Chondrocyte (in vitro differentiated cells): ENCODE data around the gene REPS2. TPM values are rescaled to one million over a fixed set of nuclear protein-coding genes. Genes with fewer than 3 reads are reported as not detected.

ENCODE experiments used
- DNase-seq: peaks from one replicate; pipeline ENCODE4 v3.0.0; 2021; ENCODE audit warnings: mixed read lengths, low spot score
- H3K27ac Mint-ChIP-seq: one replicate; pipeline ENCODE4 v1.8.0; 2021; ENCODE audit warnings: mild to moderate bottlenecking, moderate library complexity, mixed read lengths; ENCODE audit not compliant: unreplicated experiment
- H3K27me3 Mint-ChIP-seq: 2 replicates; pipeline ENCODE4 v1.8.0; 2021; ENCODE audit warnings: low read depth, mixed read lengths
- H3K36me3 Mint-ChIP-seq: 2 replicates; pipeline ENCODE4 v1.8.0; 2021; ENCODE audit warnings: low read depth, mixed read lengths
- H3K4me1 Mint-ChIP-seq: 2 replicates; pipeline ENCODE4 v1.8.0; 2021; ENCODE audit warnings: low read depth, mild to moderate bottlenecking, mixed read lengths
- H3K4me3 Mint-ChIP-seq: one replicate; pipeline ENCODE4 v1.8.0; 2021; ENCODE audit warnings: mild to moderate bottlenecking, moderate library complexity, mixed read lengths; ENCODE audit not compliant: unreplicated experiment
- H3K9me3 Mint-ChIP-seq: 2 replicates; pipeline ENCODE4 v1.8.0; 2021; ENCODE audit warnings: low read depth, mixed read lengths
- CTCF ChIP-seq: fragments of 200-600 bp; sonication (generic); IDR thresholded peaks from 2 replicates; pipeline ENCODE4 v1.5.0; 2021; ENCODE audit warnings: antibody characterized with exemption, mild to moderate bottlenecking, moderate library complexity
- total RNA-seq: library from RNA; stranded (reverse); gene quantifications from 3 replicates; pipeline ENCODE4 v1.2.1, GENCODE V29; 2021

Gene REPS2
- total RNA-seq, 1 donor from 2014 or later = 2.4 TPM

DNA sequence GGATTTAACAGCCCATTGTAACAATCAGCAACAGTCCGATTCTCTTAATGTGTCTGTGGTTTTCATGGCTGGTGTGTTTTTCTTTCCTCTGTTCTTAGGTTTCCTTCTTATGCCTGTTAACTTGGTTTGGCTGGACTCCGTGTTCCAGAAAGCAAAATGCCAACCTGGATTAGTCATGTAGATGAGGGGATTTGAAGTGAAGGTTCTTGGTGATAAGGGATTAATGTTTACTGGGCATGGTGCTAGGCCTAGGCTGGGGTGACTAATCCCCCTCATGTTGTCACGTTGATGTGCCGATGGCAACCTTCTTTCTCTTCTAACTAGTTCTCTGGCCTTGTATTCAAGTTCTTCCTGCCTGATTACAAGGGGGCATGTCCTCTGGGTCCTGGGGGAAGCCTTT is 85.9 kb downstream of the REPS2 start:
- Mint-ChIP-seq H3K9me3 (no peaks in the 10 kb centered on the region), H3K27me3 (peaks cover 7% of the 10 kb centered on the region), H3K4me1 (peaks cover 37% of the 10 kb centered on the region), H3K4me3 (no peak overlapping the region), H3K36me3 (peaks cover 2% of the 10 kb centered on the region), H3K27ac (peak overlapping the region; percentile 69)
- DNase-seq = no peak
- no peak for TF ChIP-seq CTCF

GRCh38 chrX:17033225-17033624 is 86.8 kb downstream of the REPS2 start:
- DNase-seq = no peak
- no peak for TF ChIP-seq CTCF
- peaks cover 37% of the 10 kb centered on the region for H3K4me1 Mint-ChIP-seq
- no peaks in the 10 kb centered on the region for H3K9me3 Mint-ChIP-seq
- H3K4me3 Mint-ChIP-seq = no peak overlapping the region
- H3K27me3 Mint-ChIP-seq = peaks cover 6% of the 10 kb centered on the region
- no peak overlapping the region for H3K27ac Mint-ChIP-seq
- H3K36me3 Mint-ChIP-seq = peaks cover 2% of the 10 kb centered on the region

DNA sequence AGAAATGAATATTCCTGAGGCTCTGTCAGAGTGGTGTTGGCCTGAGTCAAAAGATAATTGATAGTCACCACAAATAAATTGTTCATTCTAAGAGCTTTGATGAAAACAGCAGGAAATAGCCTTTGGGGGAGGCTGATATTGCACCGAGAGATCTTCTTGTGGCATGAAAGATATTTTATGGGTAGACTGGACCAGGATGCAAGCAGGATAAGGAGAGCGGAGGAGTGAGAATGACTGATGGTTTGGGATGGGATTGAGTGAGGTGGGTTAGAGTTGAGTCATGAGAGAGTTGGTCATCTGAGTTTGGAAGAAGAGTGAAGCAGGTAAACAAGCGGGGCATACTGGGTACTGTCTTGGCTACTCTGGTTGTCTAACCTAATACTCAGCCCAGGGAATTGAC is 88.7 kb downstream of the REPS2 start:
- no peak for DNase-seq
- Mint-ChIP-seq H3K27ac (no peak overlapping the region), H3K4me1 (peaks cover 40% of the 10 kb centered on the region), H3K36me3 (peaks cover 2% of the 10 kb centered on the region), H3K4me3 (no peak overlapping the region), H3K27me3 (peaks cover 5% of the 10 kb centered on the region), H3K9me3 (no peaks in the 10 kb centered on the region)
- TF ChIP-seq CTCF = no peak

GRCh38 chrX:17036171-17036961 is 89.9 kb downstream of the REPS2 start:
- H3K9me3 Mint-ChIP-seq = no peaks in the 10 kb centered on the region
- no peak overlapping the region for H3K27ac Mint-ChIP-seq
- no peak for DNase-seq
- H3K4me3 Mint-ChIP-seq = no peak overlapping the region
- peaks cover 28% of the 10 kb centered on the region for H3K4me1 Mint-ChIP-seq
- H3K36me3 Mint-ChIP-seq = peaks cover 2% of the 10 kb centered on the region
- H3K27me3 Mint-ChIP-seq = peaks cover 5% of the 10 kb centered on the region
- no peak for TF ChIP-seq CTCF

GRCh38 chrX:17038277-17038676 is 91.8 kb downstream of the REPS2 start:
- H3K4me3 Mint-ChIP-seq = no peak overlapping the region
- no peak for TF ChIP-seq CTCF
- H3K27ac Mint-ChIP-seq = no peak overlapping the region
- H3K9me3 Mint-ChIP-seq = no peaks in the 10 kb centered on the region
- DNase-seq = no peak
- H3K4me1 Mint-ChIP-seq = peaks cover 11% of the 10 kb centered on the region
- H3K27me3 Mint-ChIP-seq = peaks cover 5% of the 10 kb centered on the region
- H3K36me3 Mint-ChIP-seq = peaks cover 2% of the 10 kb centered on the region
